Ovary (tissue), 3 donors: ENCODE data around the gene GPSM1.

ENCODE experiments used
- POLR2A ChIP-seq: fragments of 450-650 bp; IDR thresholded peaks from one replicate; pipeline ENCODE4 v1.6.1; 2017; ENCODE audit warnings: antibody characterized with exemption, mild to moderate bottlenecking, moderate library complexity
- TF ChIP-seq, protein P1 (sequence below), 3 donors: fragments of 450-650 bp in 2 of 3; fragments of 200-600 bp in 1 of 3; IDR thresholded peaks; one replicate each; pipeline versions ENCODE4 v1.5.1 to v1.8.0; 2016 to 2022; ENCODE audit warnings: antibody characterized with exemption in 3 of 3, mild to moderate bottlenecking in 1 of 3
- donor health status: DM: no; HTN: no; CAD: no.

DNA sequence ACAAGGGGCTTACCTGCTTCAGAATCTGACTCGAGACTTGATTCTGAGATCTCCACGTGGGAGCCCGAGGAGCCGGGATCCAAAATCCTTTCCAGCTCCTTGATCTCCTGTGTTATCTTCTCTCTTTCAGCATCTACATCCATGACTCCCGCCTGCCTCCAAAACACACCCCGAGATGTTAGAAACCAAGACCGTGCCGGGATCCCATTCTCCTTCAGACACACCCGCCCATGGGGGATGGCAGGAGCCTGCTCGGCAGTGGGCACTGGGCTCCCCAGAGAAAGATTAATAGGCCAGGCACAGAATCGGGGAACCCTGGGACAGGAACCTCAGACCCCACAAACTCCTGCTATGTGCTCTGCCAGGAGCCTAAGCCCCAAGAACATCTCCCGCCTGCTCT lies 70.9 kb downstream of the GPSM1 start:
- TF ChIP-seq, protein P1, sequence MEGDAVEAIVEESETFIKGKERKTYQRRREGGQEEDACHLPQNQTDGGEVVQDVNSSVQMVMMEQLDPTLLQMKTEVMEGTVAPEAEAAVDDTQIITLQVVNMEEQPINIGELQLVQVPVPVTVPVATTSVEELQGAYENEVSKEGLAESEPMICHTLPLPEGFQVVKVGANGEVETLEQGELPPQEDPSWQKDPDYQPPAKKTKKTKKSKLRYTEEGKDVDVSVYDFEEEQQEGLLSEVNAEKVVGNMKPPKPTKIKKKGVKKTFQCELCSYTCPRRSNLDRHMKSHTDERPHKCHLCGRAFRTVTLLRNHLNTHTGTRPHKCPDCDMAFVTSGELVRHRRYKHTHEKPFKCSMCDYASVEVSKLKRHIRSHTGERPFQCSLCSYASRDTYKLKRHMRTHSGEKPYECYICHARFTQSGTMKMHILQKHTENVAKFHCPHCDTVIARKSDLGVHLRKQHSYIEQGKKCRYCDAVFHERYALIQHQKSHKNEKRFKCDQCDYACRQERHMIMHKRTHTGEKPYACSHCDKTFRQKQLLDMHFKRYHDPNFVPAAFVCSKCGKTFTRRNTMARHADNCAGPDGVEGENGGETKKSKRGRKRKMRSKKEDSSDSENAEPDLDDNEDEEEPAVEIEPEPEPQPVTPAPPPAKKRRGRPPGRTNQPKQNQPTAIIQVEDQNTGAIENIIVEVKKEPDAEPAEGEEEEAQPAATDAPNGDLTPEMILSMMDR (IDR thresholded peaks at IDR 0.05) = no peak
- TF ChIP-seq POLR2A = no peak
